Activated CD8-positive, alpha-beta T cell treated with anti-CD3 and anti-CD28 coated beads for 36 hours (primary cell): Measurements from ENCODE around the gene BEST2. TPM values are rescaled to one million over a fixed set of nuclear protein-coding genes. Genes with fewer than 3 reads are reported as not detected.

ENCODE experiments used
- ATAC-seq: fragments of 200-7000 bp; cut with Tn5 transposase; one replicate; pipeline ENCODE4 v1.10.0; 2021; ENCODE audit warnings: mild to moderate bottlenecking, moderate library complexity
- CTCF ChIA-PET: fragments of 350-600 bp; sonication (Branson Sonifier 250); formaldehyde crosslinking; loops from one replicate; lab custom pipeline; 2021; ENCODE audit warnings: antibody characterized with exemption; lab: Charles Lee
- POLR2A ChIA-PET: fragments of 350-600 bp; sonication (Branson Sonifier 250); formaldehyde crosslinking; loops from one replicate; lab custom pipeline; 2021; ENCODE audit warnings: antibody characterized with exemption; lab: Charles Lee
- DNase-seq: peaks from one replicate; pipeline ENCODE4 v3.0.0-alpha.2; 2020
- H3K27ac Mint-ChIP-seq: one replicate; pipeline ENCODE4 v1.8.0; 2021; ENCODE audit warnings: mild to moderate bottlenecking, mixed read lengths
- H3K27me3 Mint-ChIP-seq: one replicate; pipeline ENCODE4 v1.8.0; 2021; ENCODE audit warnings: mixed read lengths
- H3K36me3 Mint-ChIP-seq: one replicate; pipeline ENCODE4 v1.8.0; 2021; ENCODE audit warnings: low read depth, mixed read lengths
- H3K4me1 Mint-ChIP-seq: one replicate; pipeline ENCODE4 v1.8.0; 2021; ENCODE audit warnings: low read depth, mixed read lengths
- H3K4me3 Mint-ChIP-seq: one replicate; pipeline ENCODE4 v1.8.0; 2021; ENCODE audit warnings: mild to moderate bottlenecking, moderate library complexity, mixed read lengths
- H3K9me3 Mint-ChIP-seq: one replicate; pipeline ENCODE4 v1.8.0; 2021; ENCODE audit warnings: mixed read lengths
- intact Hi-C: fragments of 100-400 bp; cut with micrococcal nuclease; formaldehyde crosslinking; loops from one replicate; pipeline ENCODE4 v1.10.0; 2022
- total RNA-seq, 2 experiments: library from RNA; stranded (reverse); gene quantifications; one replicate each; pipeline ENCODE4 v1.2.3, GENCODE V29; 2021
- TF ChIP-seq, protein P1 (sequence below): fragments of 200-600 bp; IDR thresholded peaks from one replicate; pipeline ENCODE4 v1.8.0; 2022; ENCODE audit warnings: antibody characterized with exemption, mild to moderate bottlenecking

Gene BEST2
- total RNA-seq, 2 experiments from 2014 or later: not detected

DNA sequence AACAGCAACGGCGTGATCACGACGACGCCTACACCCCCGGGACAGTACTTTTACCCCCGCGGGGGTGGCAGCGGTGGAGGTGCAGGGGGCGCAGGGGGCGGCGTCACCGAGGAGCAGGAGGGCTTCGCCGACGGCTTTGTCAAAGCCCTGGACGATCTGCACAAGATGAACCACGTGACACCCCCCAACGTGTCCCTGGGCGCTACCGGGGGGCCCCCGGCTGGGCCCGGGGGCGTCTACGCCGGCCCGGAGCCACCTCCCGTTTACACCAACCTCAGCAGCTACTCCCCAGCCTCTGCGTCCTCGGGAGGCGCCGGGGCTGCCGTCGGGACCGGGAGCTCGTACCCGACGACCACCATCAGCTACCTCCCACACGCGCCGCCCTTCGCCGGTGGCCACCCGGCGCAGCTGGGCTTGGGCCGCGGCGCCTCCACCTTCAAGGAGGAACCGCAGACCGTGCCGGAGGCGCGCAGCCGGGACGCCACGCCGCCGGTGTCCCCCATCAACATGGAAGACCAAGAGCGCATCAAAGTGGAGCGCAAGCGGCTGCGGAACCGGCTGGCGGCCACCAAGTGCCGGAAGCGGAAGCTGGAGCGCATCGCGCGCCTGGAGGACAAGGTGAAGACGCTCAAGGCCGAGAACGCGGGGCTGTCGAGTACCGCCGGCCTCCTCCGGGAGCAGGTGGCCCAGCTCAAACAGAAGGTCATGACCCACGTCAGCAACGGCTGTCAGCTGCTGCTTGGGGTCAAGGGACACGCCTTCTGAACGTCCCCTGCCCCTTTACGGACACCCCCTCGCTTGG, 40.7 kb downstream of the BEST2 start:
- intact Hi-C loops: no loop called here
- peak; percentile 88 for DNase-seq
- no peak for ATAC-seq
- peak overlapping the region; percentile 98 for H3K27ac Mint-ChIP-seq
- POLR2A ChIA-PET: interaction anchor here (0.9 to 3.3 kb wide), 27 partner anchors 10 to 360 kb away, joined by 3 to 97 read pairs (median 4); partner anchors contain the start of genes DHPS, FBXW9, GET3 and PRDX2
- H3K4me1 Mint-ChIP-seq: peaks cover 44% of the 10 kb centered on the region
- no peaks in the 10 kb centered on the region for H3K9me3 Mint-ChIP-seq
- TF ChIP-seq, protein P1, sequence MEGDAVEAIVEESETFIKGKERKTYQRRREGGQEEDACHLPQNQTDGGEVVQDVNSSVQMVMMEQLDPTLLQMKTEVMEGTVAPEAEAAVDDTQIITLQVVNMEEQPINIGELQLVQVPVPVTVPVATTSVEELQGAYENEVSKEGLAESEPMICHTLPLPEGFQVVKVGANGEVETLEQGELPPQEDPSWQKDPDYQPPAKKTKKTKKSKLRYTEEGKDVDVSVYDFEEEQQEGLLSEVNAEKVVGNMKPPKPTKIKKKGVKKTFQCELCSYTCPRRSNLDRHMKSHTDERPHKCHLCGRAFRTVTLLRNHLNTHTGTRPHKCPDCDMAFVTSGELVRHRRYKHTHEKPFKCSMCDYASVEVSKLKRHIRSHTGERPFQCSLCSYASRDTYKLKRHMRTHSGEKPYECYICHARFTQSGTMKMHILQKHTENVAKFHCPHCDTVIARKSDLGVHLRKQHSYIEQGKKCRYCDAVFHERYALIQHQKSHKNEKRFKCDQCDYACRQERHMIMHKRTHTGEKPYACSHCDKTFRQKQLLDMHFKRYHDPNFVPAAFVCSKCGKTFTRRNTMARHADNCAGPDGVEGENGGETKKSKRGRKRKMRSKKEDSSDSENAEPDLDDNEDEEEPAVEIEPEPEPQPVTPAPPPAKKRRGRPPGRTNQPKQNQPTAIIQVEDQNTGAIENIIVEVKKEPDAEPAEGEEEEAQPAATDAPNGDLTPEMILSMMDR: peak; percentile 10
- CTCF ChIA-PET: interaction anchor here (1.3 to 14.2 kb wide), 8 partner anchors 10 to 93 kb away, joined by 3 to 480 read pairs (median 4); partner anchors contain the start of genes RNASEH2A and THSD8
- H3K27me3 Mint-ChIP-seq: no peaks in the 10 kb centered on the region
- peaks cover 22% of the 10 kb centered on the region for H3K36me3 Mint-ChIP-seq
- H3K4me3 Mint-ChIP-seq: peak overlapping the region; percentile 95

DNA sequence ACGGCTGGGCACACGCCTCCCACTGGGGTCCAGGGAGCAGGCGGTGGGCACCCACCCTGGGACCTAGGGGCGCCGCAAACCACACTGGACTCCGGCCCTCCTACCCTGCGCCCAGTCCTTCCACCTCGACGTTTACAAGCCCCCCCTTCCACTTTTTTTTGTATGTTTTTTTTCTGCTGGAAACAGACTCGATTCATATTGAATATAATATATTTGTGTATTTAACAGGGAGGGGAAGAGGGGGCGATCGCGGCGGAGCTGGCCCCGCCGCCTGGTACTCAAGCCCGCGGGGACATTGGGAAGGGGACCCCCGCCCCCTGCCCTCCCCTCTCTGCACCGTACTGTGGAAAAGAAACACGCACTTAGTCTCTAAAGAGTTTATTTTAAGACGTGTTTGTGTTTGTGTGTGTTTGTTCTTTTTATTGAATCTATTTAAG, 41.3 kb downstream of the BEST2 start:
- no peaks in the 10 kb centered on the region for H3K27me3 Mint-ChIP-seq
- ATAC-seq: no peak
- H3K4me1 Mint-ChIP-seq: peaks cover 44% of the 10 kb centered on the region
- intact Hi-C loops: no loop called here
- no peaks in the 10 kb centered on the region for H3K9me3 Mint-ChIP-seq
- CTCF ChIA-PET: interaction anchor here (0.9 to 14.2 kb wide), 8 partner anchors 9 to 93 kb away, joined by 3 to 480 read pairs (median 4); partner anchors contain the start of gene THSD8
- TF ChIP-seq, protein P1: no peak
- POLR2A ChIA-PET: interaction anchor here (0.7 to 3.3 kb wide), 22 partner anchors 9 to 460 kb away, joined by 3 to 97 read pairs (median 4); partner anchors contain the start of genes DHPS, FBXW9, PRDX2 and RNASEH2A
- H3K27ac Mint-ChIP-seq: peak overlapping the region; percentile 98
- H3K4me3 Mint-ChIP-seq: peak overlapping the region; percentile 95
- no peak for DNase-seq
- H3K36me3 Mint-ChIP-seq: peaks cover 22% of the 10 kb centered on the region

DNA sequence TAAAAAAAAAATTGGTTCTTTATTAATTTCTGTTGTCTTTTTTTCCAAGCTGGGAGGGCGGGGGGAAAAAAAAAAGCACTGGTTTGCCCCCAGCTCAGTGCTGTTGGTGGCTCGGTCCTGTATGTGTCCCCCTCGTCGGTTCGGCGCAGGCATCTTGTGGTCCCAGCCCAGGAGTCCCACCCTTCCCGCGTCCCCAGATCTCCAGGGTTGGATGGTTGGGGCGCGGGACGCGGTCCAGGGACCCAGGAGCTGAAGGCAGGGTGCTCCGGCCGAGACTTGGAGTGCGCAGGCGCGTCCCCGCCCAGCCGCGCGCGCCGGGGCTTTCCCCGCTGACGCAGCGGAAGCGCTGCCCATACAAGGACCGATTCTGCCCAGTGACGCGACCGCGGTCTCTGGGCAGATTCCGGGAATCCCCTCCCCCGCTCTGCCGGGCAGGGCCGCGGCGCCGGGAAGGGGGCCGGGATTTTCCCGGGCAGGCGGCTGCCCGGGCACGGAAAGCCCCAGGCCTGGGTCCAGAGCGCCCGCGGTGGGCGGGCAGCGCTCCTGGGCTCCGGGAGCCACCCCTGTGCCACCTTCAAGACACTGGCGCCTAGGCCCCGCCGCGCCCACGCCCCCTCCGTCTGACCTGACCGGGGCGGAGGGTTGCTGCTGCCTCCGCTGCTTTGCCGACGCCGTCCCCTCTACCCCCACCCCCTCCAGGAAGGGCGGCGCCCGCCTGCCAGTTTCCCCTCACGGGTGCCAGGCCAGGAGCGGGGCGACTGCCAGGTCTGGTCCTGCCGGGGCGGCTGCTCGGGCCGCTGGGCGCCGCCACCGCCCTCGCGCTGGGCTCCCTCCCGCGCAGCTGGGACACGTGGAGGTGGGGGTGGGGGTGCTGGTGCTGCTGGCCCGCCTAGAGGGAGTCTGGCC, 42.0 kb downstream of the BEST2 start:
- CTCF ChIA-PET: interaction anchor here (0.9 to 14.2 kb wide), 7 partner anchors 9 to 92 kb away, joined by 3 to 480 read pairs (median 4); partner anchors contain the start of gene THSD8
- intact Hi-C loops: loop anchor here (2.0 kb wide), 1 partner anchor 15 kb away; no protein-coding TSS in a partner anchor
- peaks cover 38% of the 10 kb centered on the region for H3K4me1 Mint-ChIP-seq
- peak overlapping the region; percentile 98 for H3K27ac Mint-ChIP-seq
- no peaks in the 10 kb centered on the region for H3K9me3 Mint-ChIP-seq
- H3K4me3 Mint-ChIP-seq: peak overlapping the region; percentile 95
- ATAC-seq (peak; percentile 37), DNase-seq (peak; percentile 94)
- POLR2A ChIA-PET: interaction anchor here (0.7 to 3.3 kb wide), 19 partner anchors 9 to 461 kb away, joined by 3 to 97 read pairs (median 4); partner anchors contain the start of genes DHPS, FBXW9, PRDX2 and RNASEH2A
- TF ChIP-seq, protein P1: no peak
- peaks cover 22% of the 10 kb centered on the region for H3K36me3 Mint-ChIP-seq
- H3K27me3 Mint-ChIP-seq: no peaks in the 10 kb centered on the region

DNA sequence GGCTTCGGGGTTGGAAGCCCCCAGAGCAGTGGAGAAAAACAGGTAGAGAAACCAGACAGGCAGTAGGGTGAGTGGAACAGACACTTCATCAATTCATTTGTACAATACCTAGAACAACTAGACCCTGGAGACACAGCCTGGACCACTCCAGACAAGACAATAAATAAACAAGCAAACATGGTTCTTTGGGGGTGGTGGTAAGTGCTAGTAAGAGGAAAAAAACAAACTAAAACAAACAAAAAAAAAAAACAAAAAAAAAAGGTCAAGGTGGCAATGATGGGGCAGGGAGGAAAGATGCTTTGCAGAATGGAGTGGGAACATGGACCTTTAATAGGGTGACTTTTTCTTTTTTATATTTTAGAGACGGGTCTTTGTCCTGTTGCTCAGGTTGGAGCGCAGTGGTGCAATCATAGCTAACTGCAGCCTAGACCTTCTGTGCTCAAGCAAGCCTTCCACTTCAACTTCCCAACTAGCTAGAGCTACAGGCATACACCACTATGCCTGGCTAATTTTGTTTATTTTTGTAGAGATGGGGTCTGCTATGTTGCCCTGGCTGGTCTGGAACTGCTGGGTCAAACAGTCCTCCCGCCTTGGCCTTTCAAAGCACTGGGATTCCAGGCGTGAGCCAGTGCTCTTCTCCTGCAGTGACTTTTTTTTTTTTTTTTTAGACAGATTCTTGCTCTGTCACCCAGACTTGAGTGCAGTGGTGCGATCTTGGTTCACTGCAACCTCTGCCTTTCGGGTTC, 42.8 kb downstream of the BEST2 start:
- CTCF ChIA-PET: interaction anchor here (2.8 to 14.2 kb wide), 6 partner anchors 8 to 54 kb away, joined by 20 to 480 read pairs (median 55); partner anchors contain the start of gene RNASEH2A
- no peaks in the 10 kb centered on the region for H3K9me3 Mint-ChIP-seq
- DNase-seq: no peak

More for the DNA sequence above, 42.8 kb downstream of the BEST2 start:
- Mint-ChIP-seq H3K4me1 (peaks cover 31% of the 10 kb centered on the region), H3K27ac (peak overlapping the region; percentile 87), H3K4me3 (peak overlapping the region; percentile 79), H3K27me3 (no peaks in the 10 kb centered on the region), H3K36me3 (peaks cover 22% of the 10 kb centered on the region)
- POLR2A ChIA-PET: interaction anchor here (0.9 to 3.6 kb wide), 8 partner anchors 12 to 33 kb away, joined by 3 to 97 read pairs (median 10); partner anchors contain the start of gene HOOK2
- TF ChIP-seq, protein P1: no peak
- intact Hi-C loops: loop anchor here (2.0 kb wide), 1 partner anchor 16 kb away; no protein-coding TSS in a partner anchor
- ATAC-seq: no peak
